MCF 10A (cell line): ENCODE data around the gene UBE2D2. TPM values are rescaled to one million over a fixed set of nuclear protein-coding genes. Genes with fewer than 3 reads are reported as not detected.
A peak's percentile ranks its signal among the peaks of the same experiment; 100 is the strongest.

Source experiments
- BruUV-seq: library from RNA; stranded (reverse); fragments of 400-500 nt; replicated peaks from 2 replicates; lab custom pipeline; 2021; lab: Mats Ljungman, UMichigan
- CTCF ChIA-PET: fragments of 300-600 bp; sonication (Branson Sonifier 250); formaldehyde crosslinking; extraction: SDS; loops from one replicate; lab custom pipeline; 2021; ENCODE audit warnings: antibody characterized with exemption, inconsistent platforms; lab: Yijun Ruan, JAX
- POLR2A ChIA-PET: fragments of 300-600, 350-650 bp; sonication (Branson Sonifier 250); formaldehyde crosslinking; extraction: SDS; loops from one replicate; lab custom pipeline; 2020; ENCODE audit warnings: antibody characterized with exemption, inconsistent platforms; lab: Yijun Ruan, JAX
- DNase-seq: peaks from one replicate; pipeline ENCODE4 v3.0.0-alpha.2; 2018; ENCODE audit not compliant: unreplicated experiment
- H3K27ac Mint-ChIP-seq: one replicate; pipeline ENCODE4 v1.8.0; 2022; ENCODE audit warnings: mild to moderate bottlenecking, low read depth, mixed read lengths; ENCODE audit not compliant: unreplicated experiment
- H3K27me3 Mint-ChIP-seq: one replicate; pipeline ENCODE4 v1.8.0; 2022; ENCODE audit warnings: mixed read lengths; ENCODE audit not compliant: insufficient read depth, unreplicated experiment
- H3K36me3 Mint-ChIP-seq: one replicate; pipeline ENCODE4 v1.8.0; 2022; ENCODE audit warnings: mild to moderate bottlenecking, moderate library complexity, mixed read lengths; ENCODE audit not compliant: insufficient read depth, unreplicated experiment
- H3K4me1 Mint-ChIP-seq: one replicate; pipeline ENCODE4 v1.8.0; 2022; ENCODE audit warnings: mixed read lengths; ENCODE audit not compliant: insufficient read depth, unreplicated experiment
- H3K4me3 Mint-ChIP-seq: one replicate; pipeline ENCODE4 v1.8.0; 2022; ENCODE audit warnings: mild to moderate bottlenecking, moderate library complexity, mixed read lengths; ENCODE audit not compliant: unreplicated experiment
- H3K9me3 Mint-ChIP-seq: one replicate; pipeline ENCODE4 v1.8.0; 2022; ENCODE audit warnings: mixed read lengths; ENCODE audit not compliant: unreplicated experiment
- intact Hi-C: fragments of 100-400 bp; cut with micrococcal nuclease; formaldehyde crosslinking; loops from 2 replicates; pipeline ENCODE4 v1.14.1; 2022
- total RNA-seq: library from RNA; stranded (reverse); gene quantifications from 2 replicates; pipeline ENCODE4 v1.2.3, GENCODE V29; 2022
- TF ChIP-seq, protein P1 (sequence below): fragments of 200-600 bp; IDR thresholded peaks from one replicate; pipeline ENCODE4 v1.8.0; 2022; ENCODE audit warnings: antibody characterized with exemption, mild to moderate bottlenecking; ENCODE audit not compliant: unreplicated experiment

UBE2D2 gene
- total RNA-seq, 1 experiment from 2014 or later: 306 TPM

DNA sequence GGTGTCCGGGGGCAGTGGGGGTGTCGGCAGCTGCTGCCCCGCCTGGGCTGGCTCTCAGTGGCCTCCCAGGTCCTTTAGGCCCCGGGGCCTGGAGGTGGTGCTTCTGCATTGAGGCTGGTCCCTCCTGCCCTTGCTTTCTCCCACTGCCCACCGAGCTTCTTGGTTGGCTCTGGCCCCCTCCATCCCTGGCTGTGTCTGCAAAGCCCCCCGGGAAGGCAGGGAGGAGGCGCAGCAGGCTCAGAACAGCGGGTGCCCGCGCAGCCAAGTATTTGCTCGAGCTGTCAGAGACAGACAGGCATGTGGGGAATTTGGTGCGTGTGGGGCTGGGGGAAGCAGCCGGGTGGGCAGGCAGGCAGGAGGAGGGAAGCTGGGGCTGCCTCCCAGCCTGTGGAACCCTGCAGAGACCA is 98.6 kb downstream of the UBE2D2 start:
- DNase-seq: no peak
- Mint-ChIP-seq H3K36me3 (peaks cover 14% of the 10 kb centered on the region), H3K4me1 (peaks cover 26% of the 10 kb centered on the region), H3K27me3 (no peaks in the 10 kb centered on the region), H3K27ac (peak overlapping the region; percentile 65), H3K4me3 (peak overlapping the region; percentile 68), H3K9me3 (no peaks in the 10 kb centered on the region)
- intact Hi-C loops: no loop called here
- CTCF ChIA-PET: interaction anchor here (0.7 to 4.1 kb wide), 6 partner anchors 9 to 116 kb away, joined by 3 to 49 read pairs (median 4); no protein-coding TSS in a partner anchor
- TF ChIP-seq, protein P1, sequence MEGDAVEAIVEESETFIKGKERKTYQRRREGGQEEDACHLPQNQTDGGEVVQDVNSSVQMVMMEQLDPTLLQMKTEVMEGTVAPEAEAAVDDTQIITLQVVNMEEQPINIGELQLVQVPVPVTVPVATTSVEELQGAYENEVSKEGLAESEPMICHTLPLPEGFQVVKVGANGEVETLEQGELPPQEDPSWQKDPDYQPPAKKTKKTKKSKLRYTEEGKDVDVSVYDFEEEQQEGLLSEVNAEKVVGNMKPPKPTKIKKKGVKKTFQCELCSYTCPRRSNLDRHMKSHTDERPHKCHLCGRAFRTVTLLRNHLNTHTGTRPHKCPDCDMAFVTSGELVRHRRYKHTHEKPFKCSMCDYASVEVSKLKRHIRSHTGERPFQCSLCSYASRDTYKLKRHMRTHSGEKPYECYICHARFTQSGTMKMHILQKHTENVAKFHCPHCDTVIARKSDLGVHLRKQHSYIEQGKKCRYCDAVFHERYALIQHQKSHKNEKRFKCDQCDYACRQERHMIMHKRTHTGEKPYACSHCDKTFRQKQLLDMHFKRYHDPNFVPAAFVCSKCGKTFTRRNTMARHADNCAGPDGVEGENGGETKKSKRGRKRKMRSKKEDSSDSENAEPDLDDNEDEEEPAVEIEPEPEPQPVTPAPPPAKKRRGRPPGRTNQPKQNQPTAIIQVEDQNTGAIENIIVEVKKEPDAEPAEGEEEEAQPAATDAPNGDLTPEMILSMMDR: no peak
- BruUV-seq: no TSS peak
- POLR2A ChIA-PET: interaction anchor here (0.6 to 4.2 kb wide), 9 partner anchors 10 to 1142 kb away, joined by 3 to 97 read pairs (median 7); partner anchors contain the start of genes CXXC5 and UBE2D2

DNA sequence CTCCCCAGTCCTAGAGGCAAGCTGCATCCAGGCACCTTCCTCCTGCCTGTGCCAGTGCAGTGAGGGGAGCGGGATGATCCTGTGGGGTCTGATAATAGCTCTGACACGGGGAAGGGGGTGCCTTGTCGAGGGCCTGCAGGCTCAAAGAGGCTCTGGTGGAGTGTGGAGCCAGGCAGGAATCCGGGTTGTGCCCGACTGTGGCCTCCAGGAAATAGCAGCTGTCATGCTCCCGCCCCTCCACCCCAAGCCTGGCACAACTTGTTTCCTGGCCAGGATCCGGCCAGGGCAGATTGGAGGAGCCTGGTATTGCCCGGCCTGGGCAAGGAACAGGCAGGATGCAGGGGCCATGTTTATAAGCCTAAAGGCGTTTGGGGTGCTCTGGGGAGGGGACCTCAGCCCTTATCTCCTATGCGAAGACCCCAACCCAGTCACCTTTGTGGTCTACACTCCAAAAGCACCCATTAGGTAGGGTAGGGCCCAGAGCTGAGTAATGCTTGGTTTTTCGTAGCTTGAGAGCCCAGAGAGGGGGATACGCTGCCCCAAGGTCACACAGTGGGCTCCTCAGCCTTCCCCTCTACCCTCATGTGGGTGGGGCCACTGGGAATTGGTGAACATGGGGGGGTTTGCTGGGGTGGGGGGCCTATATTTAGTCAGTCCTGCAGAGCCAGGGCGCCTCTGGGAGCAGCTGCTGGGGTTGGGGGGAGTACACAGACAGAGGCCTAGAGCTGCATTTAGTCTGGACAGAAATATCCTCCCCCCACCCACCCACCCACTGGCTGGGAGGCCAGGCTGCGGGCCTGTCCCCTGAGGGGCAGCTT is 99.2 kb downstream of the UBE2D2 start:
- Mint-ChIP-seq H3K27ac (peak overlapping the region; percentile 65), H3K27me3 (no peaks in the 10 kb centered on the region)

DNA sequence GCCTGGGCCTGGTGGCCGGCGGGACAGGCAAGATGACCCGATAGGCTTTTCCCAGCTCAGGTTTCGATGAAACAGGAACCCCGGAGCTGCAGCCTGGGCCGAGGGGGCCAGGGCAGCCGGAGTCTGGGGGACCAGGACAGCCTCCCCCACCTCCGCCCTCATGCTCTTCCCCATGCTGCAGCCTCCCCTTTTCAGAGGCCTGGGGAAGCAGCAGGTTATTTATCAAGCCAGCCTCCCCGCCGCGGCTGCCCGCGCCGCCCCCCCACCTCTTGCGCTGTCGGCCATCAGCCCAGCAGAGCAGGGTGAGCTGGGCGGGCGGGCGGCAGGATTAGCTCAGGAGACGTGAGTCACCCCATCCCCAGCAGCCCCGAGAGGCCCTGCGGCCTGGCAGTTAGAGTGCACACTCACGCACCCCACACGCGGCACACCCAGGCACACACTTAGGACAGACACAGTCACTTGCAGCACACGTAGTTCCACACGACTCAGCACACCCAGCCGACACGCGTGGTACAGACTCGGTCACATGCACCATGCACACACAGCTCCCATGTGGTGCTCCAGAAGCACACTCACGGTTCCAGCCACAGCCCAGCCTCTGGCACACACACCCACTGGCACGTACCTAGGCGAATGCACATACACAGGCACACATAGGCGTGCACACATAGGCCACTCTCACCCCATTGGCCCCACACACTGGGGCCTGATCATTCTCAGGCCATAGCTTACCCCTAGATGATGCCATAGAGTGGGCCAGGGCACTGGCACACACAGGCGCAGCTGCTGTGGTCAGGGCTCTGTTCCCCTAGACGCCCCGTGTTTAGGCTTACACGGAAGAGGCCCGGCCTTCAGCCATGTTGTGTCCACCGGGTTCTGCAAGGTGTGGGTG is 100.0 kb downstream of the UBE2D2 start:
- POLR2A ChIA-PET: interaction anchor here (0.6 to 4.2 kb wide), 16 partner anchors 9 to 307 kb away, joined by 3 to 97 read pairs (median 4); partner anchors contain the start of genes CXXC5, DNAJC18 and UBE2D2
- H3K9me3 Mint-ChIP-seq: no peaks in the 10 kb centered on the region
- H3K4me1 Mint-ChIP-seq: peaks cover 26% of the 10 kb centered on the region
- H3K4me3 Mint-ChIP-seq: peak overlapping the region; percentile 44
- CTCF ChIA-PET: interaction anchor here (0.5 to 4.1 kb wide), 9 partner anchors 9 to 239 kb away, joined by 3 to 49 read pairs (median 4); partner anchors contain the start of gene CXXC5
- intact Hi-C loops: no loop called here
- H3K27ac Mint-ChIP-seq: peak overlapping the region; percentile 54
- H3K36me3 Mint-ChIP-seq: peaks cover 14% of the 10 kb centered on the region
- no TSS peak for BruUV-seq
- TF ChIP-seq, protein P1: no peak
- peak; percentile 97 for DNase-seq
- no peaks in the 10 kb centered on the region for H3K27me3 Mint-ChIP-seq

More for the DNA sequence above, 99.2 kb downstream of the UBE2D2 start:
- POLR2A ChIA-PET: interaction anchor here (0.9 to 4.2 kb wide), 13 partner anchors 9 to 221 kb away, joined by 3 to 97 read pairs (median 5); partner anchors contain the start of genes CXXC5, DNAJC18 and UBE2D2
- peaks cover 26% of the 10 kb centered on the region for H3K4me1 Mint-ChIP-seq
- no TSS peak for BruUV-seq
- H3K36me3 Mint-ChIP-seq: peaks cover 14% of the 10 kb centered on the region
- peak overlapping the region; percentile 68 for H3K4me3 Mint-ChIP-seq
- TF ChIP-seq, protein P1: no peak
- CTCF ChIA-PET: interaction anchor here (0.7 to 4.1 kb wide), 11 partner anchors 10 to 115 kb away, joined by 3 to 49 read pairs (median 4); partner anchors contain the start of gene CXXC5
- intact Hi-C loops: no loop called here
- peak; percentile 95 for DNase-seq
- H3K9me3 Mint-ChIP-seq: no peaks in the 10 kb centered on the region
